CD4-positive, alpha-beta T cell treated with Interleukin-17A for 4 hours (primary cell): Measurements from ENCODE around the gene RXRB.

Source experiments
- DNase-seq: peaks from one replicate; pipeline ENCODE4 v3.0.0-alpha.2; 2020; ENCODE audit warnings: mixed read lengths

Gene RXRB

DNA sequence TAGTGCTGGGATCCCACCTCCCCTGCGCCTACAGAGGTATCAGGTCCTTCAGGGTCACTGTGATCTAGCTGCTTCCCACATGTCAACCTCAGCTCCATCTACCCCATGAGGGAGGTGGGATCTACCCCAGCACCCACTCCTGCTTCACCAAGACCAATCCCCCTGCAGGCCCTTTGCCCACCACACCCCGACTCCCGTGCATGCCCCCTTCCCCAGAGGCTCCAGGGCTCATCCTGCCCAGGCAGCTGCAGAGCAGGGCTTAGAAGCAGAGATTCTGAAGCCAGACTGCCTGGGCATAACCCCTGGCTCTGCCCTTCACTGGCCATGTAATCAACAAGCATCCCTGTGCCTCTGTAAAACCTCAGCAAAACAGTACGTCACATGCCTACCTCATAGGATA is 25.7 kb downstream of the RXRB start:
- no peak for DNase-seq

DNA sequence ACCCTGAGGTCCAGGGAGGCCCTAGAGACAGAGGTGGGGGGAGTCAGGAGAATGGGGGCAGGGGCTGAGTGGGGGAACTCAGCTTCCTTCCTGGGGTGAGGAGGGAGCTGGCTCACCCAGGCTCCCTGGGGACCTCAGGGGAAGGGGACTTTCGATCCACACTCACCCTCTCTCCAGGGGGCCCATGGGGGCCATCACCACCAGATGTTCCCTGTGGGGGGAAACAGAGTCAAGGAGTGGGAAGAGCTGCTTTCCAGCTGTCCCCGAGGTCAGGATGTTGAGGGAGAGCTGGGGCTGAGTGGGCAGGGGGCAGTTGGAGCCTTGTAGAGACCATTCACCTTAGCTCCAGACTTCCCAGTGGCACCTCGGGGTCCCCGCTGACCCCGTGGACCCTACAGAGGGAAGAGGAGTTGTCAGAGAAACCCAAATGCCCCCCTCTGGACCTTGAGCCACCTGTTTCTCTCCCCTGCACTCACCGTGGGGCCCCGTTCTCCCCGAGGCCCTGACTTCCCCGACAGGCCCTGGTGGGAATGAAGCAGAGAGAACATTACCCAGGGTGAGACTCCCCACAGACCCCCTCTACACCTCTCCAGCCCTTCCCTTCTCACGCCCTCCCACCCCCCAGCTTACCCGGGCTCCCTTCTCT is 26.8 kb downstream of the RXRB start:
- no peak for DNase-seq

DNA sequence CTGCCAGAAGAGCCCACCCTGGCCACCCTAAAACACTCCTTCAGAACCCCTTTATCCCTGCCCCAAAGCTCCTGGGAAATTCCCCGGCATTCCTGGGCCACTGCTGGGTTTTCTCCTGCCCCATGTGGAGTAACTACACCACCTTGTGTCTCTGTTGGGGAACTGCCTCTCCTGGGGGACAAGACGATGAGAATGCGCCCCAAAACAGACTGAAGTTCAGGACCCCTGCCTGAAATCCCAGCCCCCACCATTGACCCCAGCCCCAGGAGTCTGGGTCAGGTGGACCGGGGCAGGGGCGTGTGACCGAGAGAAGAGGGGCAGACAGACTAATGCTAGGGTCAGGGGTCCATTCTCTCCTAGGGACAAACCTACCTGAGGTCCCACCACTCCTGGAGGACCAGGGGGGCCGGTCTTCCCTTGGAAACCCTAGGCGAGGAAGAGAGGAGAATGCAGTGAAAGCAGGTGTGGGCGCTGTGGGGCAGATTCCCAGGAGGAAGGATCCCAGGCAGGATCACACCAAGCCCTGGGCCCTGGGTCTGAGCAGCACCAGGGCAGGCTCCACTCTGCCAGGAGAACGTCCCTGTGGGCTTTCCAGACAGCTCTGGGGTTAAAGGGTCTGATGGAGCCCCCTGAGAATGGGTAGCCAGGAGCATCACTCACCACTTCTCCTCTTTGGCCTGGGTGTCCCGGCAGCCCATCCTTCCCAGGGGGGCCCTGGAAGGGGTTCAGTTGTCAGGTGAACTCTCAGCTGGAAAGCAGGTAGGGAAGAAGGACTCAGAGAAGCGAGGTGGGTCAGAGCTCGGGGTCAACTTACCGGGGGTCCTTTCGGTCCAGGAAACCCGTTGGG is 27.6 kb downstream of the RXRB start:
- DNase-seq = peak; percentile 10

DNA sequence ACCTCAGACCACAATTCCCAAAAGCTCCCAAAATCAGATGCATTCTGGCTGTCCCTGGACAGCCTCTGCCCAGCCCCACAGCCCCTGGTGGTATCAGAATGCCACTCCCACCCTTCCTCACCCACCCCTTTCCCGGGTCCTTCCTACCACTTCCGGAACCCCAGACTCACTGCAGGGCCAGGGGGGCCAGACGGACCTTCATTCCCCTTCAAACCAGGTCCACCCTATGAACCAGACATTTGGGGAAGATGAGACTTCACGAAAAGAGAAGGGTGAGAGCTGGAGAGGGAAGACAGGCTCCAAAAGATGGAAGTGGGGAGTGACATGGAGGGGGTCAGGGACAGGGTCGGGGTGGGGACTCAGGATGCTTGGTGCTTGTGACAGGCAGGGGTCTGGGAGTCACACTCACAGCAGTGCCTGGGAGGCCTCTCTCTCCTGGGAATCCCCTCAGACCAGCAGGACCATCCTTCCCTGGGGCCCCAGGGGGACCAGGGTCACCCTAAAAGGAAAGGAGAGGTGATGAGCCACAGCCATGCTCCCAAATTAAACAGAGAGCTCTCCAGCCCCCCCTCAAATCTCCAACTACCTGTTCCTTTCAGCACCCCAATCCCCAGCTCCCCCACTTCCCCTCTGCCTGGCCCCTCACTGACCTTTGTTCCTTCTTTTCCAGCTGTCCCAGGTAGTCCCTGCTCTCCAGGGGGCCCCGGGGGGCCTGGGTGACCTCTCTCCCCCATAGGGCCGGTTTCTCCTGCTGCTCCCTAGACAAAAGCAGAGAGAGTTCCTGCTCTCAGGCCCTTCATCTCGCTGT is 28.4 kb downstream of the RXRB start:
- DNase-seq = no peak

DNA sequence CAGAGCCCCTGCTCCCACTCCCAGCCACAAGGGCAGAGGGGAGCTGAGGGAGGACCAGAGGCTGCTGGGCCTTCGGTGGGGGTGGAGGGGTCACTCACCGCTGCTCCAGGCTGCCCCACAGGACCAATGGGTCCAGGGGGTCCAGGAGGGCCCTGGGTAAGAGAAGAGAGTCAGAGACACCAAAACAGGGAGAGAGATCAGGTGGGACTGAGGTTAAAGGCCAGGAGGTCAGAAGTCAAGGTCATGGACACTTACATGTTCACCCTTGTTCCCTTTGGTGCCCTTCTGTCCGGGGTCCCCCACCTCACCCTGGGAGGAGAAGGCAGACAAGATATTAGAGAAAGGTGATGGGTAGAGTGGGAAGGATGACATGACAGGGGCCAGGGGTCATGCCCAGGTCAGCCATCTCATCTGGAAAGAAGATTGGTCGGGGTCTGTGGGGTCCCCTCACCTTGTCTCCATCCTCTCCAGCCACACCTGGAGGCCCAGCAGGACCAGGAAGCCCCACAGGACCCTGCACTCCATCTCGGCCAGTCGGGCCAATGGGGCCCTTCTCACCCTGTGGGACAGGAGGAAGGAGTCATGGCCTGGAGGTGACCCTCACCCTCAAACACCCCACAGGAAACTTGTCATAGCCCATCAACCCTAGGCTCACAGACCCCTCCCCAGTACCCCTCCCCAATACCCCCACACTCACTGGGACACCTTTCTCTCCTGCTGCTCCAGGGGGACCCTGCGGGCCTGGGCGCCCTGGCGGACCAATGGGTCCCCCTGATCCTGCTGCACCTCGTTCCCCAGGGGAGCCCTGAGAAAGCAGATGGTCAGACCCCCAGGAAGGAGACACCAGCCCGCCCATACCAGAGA is 29.2 kb downstream of the RXRB start:
- DNase-seq = no peak

DNA sequence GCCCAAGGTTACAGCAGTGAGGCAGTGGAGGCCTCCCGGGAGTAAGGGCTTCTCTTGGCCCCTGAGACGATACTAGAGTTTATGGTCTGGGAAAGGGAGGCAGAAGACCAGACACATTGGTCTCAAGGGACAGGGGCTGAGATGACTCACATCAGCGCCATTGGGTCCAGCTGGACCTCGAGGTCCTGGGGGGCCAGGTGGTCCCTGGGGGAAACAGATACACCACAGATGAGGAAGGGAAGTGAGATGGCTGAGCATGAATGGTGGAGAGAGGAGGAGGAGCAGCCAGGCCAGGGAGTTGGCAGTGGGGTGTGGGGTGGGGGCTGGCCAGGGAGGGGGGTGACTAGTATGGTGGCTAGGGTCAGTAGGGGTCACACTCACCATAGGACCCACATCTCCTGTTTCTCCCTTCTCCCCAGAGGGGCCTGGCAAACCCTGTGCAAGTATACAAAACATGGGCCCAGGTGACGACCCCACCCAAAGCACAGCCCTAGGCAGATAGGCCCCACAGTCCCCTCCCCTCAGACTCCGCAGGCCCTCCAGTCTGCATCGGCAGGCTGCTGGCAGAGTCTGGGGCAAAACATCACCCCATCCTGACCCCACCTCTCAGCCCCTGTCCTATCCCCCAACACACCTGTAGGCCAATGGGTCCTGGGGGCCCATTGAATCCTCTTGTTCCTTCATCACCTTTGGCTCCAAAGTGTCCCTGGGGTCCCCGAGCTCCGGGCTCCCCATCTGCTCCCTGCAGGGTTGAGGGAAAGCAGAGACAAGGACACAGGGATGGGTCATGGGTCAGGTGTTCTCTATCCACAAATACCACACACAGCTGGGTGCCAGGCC is 30.1 kb downstream of the RXRB start:
- DNase-seq = no peak

DNA sequence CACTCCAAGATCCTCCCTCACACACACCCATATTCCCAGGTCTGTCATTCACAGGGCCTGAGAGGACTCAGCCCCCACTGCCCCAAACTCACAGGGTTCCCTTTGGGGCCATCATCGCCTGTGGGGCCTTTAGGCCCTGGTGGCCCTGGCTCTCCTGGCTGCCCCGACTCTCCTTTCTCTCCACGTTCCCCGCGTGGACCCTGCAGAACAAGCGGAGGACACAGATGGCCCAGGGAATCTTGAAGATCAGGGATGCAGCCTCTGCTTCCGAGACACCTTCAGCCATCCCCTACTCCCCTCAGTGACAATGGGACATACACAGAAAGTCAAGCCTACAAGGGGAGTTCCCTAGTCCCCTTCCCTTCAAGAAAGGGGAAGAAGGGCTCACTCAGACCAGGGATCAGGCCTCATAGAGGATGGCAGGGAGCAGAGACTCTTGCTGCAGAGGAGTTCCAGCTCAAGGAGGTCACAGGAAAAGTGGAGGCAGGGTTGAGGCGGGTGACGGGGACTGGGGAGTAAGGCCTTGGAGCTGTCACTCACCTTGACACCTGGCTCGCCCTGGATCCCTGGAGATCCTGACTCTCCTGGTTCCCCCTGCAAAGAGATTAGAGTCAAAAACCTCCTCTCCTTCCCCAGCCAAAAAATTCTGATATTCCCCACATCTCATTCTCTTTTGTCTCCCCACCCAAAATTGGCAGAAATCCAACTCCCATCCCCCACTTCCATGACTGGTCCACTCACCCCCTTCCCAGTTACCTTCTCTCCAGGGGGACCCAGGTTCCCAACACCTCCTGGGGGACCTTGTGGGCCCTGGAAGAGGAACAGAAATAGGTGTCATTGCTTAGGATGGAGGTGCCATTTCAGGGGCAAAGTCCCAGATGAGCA is 30.9 kb downstream of the RXRB start:
- no peak for DNase-seq

DNA sequence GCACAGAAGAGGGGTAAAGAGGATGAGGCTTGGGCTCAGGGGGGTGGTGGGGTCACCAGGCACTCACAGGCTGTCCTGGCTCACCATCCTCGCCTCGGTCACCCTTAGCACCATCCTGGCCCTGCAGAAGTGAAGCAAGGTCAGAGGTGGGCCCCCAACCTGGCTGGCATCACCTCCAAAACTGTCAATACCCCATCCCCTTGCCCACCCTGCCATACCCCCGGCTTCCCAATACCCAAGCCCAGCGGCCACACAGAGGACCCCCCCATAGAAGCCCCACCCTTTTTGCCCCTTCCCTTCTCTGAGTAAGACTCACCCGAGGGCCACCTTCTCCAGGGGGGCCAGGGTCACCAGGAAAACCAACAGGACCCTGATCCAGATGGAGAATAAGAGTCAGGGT is 31.8 kb downstream of the RXRB start:
- no peak for DNase-seq

DNA sequence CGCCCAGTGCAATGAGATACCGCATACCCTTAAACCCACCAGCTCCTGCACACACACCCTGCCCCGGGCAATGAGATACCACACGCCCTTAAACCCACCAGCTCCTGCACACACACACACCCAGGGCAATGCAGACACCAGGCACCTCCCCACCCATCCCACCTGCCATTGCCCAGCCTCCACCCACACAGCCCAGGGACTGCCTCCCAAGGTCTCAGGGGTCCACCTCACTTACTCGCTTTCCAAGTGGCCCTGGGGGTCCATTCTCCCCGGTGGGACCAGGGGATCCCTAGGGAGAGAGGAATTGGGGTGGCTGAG is 32.2 kb downstream of the RXRB start:
- no peak for DNase-seq

DNA sequence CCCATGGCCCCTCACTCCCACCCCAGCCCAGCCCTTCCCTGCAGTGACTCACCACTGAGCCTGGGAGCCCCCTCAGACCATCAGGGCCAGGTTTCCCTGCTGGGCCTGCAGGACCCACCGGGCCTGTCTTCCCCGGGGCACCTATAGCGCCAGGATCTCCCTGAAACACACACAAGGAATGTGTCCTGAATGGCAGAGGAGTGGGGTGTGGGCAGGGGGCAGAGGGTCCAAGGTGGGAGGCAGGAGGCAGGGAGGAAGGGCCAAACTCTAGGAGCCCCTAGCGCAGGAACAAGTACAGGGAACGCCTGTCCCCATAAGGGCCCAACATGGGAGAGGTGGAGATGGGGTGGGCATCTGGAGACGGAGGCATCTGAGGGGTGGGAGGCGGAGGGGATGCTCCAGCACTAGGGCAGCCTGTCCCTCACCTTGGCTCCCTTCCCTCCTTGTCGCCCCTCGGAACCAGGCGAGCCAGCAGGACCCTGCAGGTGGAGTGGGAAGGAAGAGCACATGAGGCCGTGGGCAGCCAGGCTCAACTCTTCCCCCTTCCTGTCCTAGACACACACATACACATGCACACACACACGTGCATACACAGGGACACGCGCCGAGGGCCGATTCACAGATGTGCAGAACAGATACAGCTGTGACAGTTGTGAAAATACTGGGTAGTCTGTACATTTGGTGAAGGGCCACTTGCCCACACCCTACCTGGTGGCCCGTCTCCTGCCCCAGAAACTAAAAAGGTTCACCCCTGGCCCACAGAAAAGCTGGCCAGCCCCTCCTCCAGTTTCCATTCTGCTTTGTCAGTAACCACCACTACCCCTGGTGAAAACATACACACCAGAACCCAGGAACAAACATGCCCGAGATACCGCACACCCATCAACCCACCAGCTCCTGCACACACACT is 32.8 kb downstream of the RXRB start:
- no peak for DNase-seq

DNA sequence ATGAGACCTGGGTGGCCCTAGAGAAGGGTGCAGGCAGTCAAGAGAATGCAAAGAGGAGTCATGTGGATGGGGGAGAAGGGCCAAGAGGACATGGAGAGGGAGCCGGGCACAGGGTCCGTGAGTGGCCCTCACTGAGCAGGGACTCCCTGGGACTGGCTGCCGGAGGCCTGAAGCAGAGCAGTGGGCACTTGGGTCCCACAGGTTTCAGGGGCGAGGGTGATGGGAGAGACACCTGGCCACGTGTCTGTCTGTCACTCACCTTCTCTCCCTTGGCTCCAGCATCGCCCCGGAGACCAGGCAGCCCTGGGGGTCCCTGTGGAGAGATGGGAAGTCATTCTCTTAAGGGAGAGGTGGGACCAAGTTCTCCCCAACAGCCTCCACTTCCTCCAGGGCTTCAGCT is 33.7 kb downstream of the RXRB start:
- no peak for DNase-seq

DNA sequence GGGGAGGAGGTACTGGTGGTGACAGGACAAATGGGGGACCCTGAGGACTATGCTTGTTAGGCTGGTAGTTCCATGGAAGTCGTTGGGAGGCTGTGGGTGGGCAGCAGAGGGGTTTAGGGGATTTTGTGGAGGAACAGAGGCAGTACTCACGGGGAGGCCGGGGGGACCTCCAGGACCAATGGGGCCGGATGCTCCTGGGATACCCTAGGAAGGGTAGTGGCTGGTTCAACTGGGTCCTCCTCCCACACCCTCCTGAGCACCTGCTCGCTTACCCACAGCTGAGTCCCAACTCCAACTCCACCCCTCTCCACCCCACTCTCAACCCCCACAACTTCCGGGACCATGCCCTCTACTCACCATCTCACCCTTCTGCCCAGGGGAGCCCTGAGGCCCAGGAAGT is 34.1 kb downstream of the RXRB start:
- no peak for DNase-seq

DNA sequence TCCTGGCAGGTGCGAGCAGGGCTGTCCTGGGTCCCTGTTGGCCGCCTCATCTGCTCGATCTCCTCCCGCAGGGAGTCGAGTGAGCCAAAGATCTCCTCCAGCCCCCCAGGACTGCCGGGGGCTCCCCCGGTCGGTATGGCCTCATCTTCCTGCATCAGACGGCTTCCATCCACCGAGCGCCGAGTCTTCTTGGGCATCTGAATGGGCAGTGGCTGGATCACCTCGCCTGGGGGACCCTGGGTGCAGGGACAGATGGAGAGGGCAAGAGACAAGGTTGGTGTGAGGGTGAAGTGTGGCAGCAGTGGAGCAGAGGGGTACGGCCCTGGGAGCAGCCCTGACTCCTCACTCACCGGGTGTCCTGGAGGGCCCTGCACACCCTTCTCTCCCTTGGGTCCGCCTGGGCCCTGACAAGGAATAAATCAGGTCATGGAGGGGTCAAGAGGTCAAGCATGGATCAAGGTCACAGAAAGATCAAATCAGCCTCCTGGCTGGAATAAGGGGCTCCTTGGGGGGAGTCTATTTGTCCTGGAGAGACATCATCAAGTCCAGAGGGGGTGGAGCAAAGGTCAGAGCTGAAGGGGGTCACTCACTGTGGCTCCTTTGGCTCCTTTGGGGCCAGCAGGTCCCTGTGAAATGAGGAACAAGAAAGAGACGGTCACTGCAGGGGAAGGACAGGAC is 34.7 kb downstream of the RXRB start:
- no peak for DNase-seq

DNA sequence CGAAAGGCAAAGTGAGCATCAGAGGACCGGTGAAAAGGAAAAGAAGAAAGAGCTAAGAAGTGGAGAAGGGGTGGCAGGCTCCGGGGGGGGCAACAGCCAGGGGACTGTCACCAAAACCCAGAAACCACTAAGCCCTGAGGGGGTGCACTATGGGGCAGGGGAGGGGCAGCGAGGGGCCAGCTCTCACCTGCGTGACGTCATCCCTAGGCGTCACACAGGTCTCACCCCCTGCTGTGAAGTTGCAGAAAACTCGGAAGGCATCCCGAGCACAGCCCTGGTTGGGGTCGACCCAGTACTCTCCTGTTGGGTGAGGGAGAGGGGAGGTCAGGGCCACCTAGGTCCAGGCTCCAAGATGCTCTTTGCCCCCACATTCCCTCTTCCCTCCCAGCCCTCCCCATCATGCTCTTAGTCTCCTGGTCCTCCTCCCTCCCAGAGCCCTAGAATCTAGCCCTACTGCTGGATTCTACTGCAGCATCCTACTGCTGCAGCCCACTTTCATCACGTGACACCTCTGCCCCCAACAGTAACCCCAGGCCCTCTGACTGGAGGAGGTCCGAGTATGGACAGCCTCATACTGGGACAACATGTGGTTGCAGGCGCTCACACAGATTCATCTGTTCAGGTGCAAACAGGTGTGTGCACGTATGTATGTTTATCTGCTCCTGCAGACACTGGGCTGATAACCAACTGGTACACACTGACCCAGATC is 35.6 kb downstream of the RXRB start:
- no peak for DNase-seq

DNA sequence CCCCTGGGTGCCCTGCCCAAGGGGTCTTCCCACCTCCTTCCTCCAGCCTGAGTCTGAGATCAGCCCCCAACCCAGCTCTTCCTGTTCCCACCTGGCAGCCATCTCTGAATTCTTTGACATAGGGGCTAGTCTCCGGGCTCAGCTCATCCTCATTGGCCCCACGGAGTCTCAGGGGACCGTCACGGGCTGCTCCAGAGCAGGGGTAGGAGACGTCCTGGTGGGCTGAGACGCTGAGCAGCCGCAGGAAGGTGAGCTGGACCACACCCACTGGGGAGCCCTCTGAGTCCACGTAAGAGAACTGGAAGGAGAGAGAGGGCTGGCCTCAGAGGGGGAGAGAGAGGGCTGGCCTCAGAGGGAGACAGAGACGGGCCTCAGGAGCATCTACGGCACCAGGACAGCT is 36.3 kb downstream of the RXRB start:
- DNase-seq = no peak

DNA sequence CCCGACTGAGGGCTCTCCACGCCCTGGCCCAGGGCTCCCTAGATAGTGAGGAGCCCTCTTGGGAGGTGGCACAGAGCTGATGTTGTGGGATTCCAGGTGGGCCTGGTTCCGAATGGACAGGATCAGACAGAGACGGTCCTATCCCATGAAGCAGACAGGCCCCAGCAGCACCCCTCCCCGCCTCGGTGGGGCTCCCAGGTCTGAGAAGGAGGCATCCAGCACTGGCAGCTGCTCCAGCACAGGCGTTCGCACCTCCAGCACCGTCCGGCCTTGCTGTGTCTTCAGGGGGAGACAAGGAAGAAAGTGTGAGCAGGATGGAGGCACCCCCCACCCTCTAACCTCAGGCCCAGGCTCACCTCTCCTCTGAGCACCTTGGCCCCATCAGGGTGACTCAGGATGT is 36.9 kb downstream of the RXRB start:
- DNase-seq = no peak

DNA sequence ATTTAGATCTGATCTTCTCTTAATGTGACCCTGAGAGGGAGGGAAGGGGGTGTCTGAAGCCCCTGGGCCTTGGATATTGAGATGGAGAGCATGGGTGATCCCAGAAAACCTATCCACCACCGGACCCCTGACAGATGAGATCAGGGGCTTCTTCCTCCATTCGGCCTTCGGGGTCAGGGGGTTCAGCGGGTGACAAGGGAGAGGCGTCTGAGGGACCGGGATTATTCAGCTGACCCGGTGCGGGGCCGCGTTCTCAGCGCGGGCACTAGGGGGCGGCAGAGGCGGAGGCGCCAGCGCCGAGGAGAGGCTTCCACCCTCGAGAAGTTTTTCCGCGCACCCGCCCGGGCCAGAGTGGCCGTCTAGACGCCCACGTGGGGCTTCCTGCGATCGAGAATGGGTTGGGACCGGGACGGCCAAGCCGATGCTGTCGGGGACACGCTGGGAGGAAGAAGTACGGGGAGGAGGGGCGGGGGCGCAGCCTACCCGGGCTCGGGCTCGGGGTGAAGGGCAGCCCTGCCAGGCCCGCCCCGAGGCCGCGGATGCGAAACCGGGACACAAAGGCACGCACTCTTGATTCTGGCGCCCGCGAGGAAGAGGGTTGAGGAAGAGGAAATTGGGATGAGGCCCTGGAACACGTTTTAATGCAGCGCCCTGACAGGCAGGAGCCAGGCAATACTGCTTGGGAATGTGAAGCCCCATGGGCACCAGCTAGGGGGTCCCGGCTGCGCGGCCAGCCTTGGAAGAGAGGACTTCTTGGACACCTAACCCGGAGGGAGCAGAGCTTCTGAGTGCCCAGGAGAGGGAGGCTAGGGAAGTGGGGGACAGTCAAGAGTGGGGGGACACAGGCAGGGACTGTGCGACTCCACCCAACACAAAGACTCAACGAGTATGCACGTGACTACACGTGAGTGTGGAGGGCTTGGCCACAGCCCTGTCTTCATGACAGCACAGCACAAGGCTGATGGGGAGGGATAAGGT is 38.8 kb downstream of the RXRB start:
- DNase-seq = peak; percentile 88
